ENCODE results near the gene ARID1B.

ARID1B gene

DNA sequence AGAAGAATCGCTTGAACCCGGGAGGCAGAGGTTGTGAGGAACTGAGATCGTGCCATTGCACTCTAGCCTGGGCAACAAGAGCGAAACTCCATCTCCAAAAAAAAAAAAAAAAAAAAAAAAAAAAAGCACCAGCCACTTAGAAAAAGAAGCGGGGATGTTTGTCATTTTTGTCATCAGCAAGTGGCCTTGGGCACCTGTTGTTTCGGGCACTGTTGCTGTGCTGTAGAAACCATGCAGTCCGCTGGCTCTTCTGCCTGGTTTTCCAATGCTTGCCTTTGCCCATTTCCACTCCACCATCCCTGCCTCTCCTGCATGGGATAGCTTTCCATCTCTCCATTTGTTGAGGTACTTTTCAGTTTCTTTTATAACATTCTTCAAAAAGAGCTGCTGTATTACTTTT, 129.3 kb downstream of the ARID1B start:
- DNase-seq (ENCODE audit: low spot score): no peak

DNA sequence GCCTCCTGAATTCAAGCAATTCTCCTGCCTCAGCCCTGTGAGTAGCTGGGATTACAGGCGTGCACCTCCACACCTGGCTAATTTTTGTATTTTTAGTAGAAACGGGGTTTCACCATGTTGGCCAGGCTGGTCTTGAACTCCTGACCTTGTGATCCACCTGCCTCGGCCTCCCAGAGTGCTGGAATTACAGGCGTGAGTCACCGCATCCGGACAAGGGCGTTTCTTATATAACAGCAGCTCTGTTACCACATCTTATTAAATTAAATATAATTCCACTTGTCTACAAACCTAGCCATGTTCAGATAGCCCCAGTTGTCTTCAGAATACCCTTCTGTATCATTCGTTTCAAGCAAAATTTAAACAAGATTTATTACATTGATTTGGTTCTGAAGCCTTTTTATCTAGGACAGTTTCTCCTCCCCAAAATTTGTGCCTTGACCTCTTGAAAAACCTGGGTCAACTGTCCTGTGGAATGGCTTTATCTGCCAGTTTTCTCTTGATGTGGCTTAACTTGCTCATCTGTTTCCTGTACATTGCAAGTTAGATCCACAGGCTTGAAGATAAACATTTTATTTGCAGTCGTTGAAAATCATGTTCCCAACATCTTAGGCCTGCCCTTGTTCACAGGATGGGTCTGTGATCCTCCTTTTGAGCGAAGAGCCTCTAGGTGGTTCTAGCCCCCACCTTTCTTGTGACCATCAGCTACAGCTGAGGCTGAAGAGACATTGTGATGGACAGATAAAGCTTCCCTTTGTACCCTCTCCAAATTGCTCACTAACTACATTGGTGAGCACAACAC, 132.2 kb downstream of the ARID1B start:
- no peak for DNase-seq (ENCODE audit: low spot score)

- DNase-seq (ENCODE audit: low spot score): no peak
Measured at GRCh38 chr6:156910011-156910334, 132.8 kb downstream of the ARID1B start.

DNA sequence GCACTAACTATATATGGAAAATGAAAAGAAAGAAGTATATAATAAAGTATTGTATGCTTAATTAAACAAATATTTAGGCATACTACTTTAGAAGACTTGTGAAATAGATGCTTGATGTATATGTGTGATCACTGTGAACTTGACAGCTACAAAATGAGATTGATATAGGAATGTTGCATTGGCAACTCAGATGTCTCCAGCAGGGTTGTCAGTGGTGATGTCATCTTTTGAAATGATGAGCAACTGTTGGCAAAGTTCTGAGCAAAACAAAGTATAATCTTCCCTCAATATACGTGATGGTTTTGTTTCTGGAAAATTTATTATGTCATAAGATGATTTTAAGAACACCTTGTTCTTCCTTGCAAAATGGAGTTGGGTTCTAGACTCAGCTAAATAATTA, 133.8 kb downstream of the ARID1B start:
- DNase-seq (ENCODE audit: low spot score): no peak

GRCh38 chr6:156911581-156911980, 134.4 kb downstream of the ARID1B start:
- no peak for DNase-seq (ENCODE audit: low spot score)

DNA sequence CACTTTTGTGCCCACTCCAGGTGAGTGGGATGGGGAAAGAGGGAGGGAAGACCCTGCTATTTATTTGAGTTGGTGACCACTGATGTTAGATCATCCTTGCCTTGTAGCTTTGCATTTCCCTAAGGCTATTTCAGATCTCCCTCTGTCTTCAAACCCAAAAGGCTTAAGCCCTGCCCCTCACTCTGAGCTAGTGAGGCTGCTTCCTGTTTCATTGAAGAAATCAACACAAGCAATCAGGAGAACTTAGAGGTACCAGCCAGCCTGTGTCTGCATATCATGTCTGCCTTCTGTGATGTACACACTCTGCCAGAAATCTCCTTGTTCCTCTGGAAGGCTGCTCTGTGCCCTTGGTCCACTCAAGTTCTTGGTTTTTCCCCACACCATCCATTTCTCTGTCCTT, 135.3 kb downstream of the ARID1B start:
- no peak for DNase-seq (ENCODE audit: low spot score)

GRCh38 chr6:156914181-156914580, 137.0 kb downstream of the ARID1B start:
- DNase-seq (ENCODE audit: low spot score): no peak

DNA sequence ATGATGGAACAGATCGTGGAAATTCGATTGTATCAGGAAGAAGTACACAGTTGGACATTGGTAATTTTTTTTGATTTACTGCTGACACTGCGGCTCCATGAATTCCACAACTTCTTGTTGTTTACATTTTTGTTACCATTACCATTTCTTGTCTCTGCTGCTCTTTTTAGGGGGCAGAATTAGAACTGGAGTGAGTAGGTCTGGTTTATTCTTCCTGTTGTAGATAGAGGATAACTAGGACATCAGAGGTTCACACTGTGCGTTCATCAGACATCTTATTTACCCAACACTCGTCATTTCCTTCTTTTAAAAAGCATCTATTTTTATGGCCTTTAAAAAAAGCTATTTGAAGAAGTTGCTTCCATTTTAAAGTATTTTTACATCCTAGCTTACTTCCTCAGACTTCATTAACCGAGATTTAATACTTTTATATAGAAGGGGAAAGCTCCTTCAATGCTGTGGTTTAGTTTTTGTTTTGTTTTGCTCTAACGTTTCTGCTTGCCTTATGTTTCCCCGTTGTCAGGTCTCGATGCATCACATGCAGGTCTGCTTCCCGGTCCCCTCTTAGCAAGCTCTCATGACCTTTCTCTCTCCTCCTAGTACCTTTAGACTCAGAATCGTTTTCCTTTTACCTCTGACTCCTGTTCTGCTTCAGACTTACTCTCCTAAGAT, 139.1 kb downstream of the ARID1B start:
- no peak for DNase-seq (ENCODE audit: low spot score)

DNA sequence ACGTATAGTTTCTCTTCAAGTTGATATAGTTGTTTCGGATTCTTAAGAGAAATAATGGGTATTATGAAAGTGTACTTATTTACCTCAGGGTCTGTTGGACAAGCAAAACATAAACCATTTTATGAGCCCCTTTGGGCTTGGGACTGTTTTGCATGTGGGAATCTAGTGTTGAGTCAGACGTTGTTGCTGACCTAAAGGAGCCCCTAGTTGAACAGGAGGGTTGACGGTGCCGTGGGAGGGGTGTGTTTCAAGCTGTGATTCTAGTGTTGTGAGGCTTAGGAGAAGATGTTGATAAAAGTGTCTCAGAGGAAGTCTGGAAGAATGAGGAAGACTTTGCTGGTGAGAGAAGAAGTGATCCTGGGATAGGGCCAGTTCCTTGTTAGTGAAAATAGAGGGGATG, 140.0 kb downstream of the ARID1B start:
- no peak for DNase-seq (ENCODE audit: low spot score)

DNA sequence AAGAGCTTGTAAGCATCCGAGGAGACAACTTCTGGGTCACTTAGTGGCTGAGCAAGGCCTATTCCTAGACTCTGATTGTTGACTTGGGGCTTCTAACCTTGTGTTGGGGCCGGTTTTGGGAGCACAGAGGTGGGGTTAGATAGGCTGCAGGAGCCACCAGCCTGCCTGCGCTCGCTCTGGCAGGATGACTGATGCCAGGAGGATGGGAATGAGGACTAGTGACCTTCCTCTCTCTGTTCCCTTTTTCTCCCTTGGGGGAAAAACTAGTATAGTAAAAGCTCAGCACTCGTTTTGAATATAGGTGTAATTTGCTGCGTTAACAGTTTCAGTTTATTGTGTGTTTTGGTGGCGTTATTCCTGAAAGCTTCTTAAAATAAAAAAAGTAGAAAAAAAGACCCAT, 141.5 kb downstream of the ARID1B start:
- DNase-seq (ENCODE audit: low spot score): no peak

- DNase-seq (ENCODE audit: low spot score): no peak
Measured at GRCh38 chr6:156919370-156919769, 142.2 kb downstream of the ARID1B start.

GRCh38 chr6:156919814-156920369, 142.7 kb downstream of the ARID1B start:
- no peak for DNase-seq (ENCODE audit: low spot score)

GRCh38 chr6:156924246-156924645, 147.1 kb downstream of the ARID1B start:
- no peak for DNase-seq (ENCODE audit: low spot score)

DNA sequence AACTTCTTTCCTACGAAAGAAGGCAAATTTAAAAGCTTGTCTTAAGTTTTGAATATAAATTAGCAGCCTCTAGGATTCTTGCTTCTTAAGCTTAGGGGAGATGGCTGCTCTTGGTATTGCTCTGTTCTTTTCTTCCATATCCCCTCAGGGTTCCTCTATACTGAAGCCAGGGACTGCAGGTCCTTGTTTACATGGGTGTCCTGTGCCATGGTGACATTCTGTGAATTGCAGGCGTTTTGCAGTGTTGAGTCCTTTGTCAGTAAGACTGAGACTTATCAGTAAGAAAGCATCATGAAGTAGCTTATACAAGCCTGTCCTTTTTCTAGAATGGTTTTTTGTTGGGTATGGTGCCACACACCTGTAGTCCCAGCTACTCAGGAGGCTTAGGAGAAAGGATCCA, 147.8 kb downstream of the ARID1B start:
- DNase-seq (ENCODE audit: low spot score): no peak

GRCh38 chr6:156925718-156926607, 148.8 kb downstream of the ARID1B start:
- DNase-seq (ENCODE audit: low spot score): no peak

GRCh38 chr6:156928126-156928525, 150.9 kb downstream of the ARID1B start:
- DNase-seq (ENCODE audit: low spot score): no peak

DNA sequence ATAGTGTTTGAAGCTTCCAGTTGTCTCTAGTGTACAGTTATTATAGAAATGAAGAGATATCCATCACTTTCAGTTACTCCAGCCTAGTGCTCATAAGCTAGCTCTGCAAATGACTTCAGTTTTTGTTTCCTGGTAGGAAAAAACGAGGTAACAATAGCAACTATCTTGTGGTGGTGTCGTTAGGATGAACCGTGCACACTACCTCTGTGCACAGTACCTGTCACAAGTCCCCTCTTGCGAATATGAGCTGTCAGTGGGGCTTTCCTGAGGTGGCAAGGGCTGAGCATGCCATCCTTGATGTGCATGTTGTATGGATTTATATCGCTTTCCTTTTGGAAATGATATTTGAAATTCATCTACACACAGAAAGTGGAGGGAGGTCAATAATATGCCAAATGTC, 151.8 kb downstream of the ARID1B start:
- DNase-seq (ENCODE audit: low spot score): no peak

- DNase-seq (ENCODE audit: low spot score): no peak
Measured at GRCh38 chr6:156931283-156931682, 154.1 kb downstream of the ARID1B start.

- DNase-seq (ENCODE audit: low spot score): no peak
Measured at GRCh38 chr6:156933201-156934068, 156.3 kb downstream of the ARID1B start.

GRCh38 chr6:156934069-156934460, 156.9 kb downstream of the ARID1B start:
- DNase-seq (ENCODE audit: low spot score): no peak

DNA sequence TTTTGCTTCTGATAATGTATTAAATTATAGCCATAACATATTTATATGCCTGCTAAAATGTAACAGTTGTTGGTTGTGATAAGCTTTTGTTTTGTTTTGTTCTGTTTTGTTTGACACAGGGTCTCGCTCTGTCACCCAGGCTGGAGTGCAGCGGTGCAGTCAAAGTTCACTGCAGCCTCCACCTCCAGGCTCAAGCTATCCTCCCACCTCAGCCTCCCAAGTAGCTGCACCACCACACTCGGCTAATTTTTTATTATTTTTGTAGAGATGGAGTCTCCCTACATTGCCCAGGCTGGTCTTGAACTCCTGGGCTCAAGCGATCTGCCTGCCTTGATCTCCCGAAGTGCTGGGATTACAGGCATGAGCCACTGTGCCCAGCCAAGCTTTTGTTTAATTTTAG, 157.8 kb downstream of the ARID1B start:
- DNase-seq (ENCODE audit: low spot score): no peak

DNA sequence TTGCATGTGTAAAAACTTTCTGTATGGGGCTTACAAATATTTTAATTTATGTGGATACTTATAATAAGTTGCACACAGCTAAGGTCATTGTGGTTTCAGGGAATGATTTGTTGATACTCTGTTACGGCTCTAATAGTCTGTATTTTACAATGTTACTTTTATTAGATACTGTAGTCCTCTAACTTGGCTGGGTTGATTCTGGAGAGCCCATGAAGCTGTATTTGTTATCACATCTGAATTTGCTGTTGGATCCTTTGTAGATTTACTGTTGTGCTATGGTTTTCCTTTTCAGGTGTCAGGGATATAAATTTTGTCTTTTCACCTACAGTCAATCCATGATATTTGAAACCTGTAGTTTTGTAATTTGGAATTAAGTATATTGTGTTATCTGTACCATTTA, 161.0 kb downstream of the ARID1B start:
- no peak for DNase-seq (ENCODE audit: low spot score)
